ENCODE measurements around the gene DYNLT2. TPM values are rescaled to one million over a fixed set of nuclear protein-coding genes. Genes with fewer than 3 reads are reported as not detected.

DYNLT2 gene
- total and polyA plus RNA-seq, 2 of the 13 experiments (the other 11 are each of a cell fraction or from before 2014, with no cell fraction given): 2.1 to 4.3 TPM

DNA sequence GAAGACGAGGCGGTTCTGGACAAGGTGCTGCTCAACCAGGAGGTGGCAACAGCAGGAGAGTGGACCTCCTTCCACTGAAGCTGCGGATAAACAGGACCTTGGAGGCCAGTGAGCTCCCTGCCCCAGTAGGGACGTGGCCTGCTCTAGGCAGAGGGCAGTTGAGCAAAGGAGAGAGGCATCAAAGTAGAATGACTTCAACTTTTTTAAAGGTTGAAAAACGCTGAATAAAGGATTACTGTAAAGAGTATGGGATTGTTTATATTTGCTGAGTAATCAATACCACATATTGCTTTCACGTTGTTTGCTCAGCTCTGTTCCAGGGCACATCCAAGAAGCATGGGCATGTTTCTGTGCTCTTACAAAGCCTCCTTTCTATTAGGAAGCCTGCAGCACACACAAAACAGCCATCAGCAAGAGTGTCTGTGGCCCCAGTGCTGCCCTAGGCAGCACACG is 48.1 kb upstream of the DYNLT2 start (continued):
- TF ChIP-seq, protein P1, sequence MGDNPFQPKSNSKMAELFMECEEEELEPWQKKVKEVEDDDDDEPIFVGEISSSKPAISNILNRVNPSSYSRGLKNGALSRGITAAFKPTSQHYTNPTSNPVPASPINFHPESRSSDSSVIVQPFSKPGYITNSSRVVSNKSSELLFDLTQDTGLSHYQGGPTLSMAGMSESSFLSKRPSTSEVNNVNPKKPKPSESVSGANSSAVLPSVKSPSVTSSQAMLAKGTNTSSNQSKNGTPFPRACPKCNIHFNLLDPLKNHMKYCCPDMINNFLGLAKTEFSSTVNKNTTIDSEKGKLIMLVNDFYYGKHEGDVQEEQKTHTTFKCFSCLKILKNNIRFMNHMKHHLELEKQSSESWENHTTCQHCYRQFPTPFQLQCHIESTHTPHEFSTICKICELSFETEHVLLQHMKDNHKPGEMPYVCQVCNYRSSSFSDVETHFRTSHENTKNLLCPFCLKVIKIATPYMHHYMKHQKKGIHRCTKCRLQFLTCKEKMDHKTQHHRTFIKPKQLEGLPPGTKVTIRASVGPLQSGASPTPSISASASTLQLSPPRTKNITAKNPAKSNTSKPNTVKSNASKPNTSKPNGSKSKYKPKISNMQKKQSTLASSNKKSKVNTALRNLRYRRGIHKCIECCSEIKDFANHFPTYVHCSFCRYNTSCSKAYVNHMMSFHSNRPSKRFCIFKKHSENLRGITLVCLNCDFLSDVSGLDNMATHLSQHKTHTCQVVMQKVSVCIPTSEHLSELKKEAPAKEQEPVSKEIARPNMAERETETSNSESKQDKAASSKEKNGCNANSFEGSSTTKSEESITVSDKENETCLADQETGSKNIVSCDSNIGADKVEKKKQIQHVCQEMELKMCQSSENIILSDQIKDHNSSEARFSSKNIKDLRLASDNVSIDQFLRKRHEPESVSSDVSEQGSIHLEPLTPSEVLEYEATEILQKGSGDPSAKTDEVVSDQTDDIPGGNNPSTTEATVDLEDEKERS (CRISPR knock-in tag; IDR thresholded peaks at IDR 0.05): no peak; the same call in 1 of the 2 replicates
- TF ChIP-seq, protein P2, sequence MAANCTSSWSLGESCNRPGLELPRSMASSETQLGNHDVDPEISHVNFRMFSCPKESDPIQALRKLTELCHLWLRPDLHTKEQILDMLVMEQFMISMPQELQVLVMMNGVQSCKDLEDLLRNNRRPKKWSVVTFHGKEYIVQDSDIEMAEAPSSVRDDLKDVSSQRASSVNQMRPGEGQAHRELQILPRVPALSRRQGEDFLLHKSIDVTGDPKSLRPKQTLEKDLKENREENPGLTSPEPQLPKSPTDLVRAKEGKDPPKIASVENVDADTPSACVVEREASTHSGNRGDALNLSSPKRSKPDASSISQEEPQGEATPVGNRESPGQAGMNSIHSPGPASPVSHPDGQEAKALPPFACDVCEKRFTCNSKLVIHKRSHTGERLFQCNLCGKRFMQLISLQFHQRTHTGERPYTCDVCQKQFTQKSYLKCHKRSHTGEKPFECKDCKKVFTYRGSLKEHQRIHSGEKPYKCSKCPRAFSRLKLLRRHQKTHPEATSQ (CRISPR knock-in tag; IDR thresholded peaks at IDR 0.05; ENCODE audit: borderline replicate concordance): no peak; the same call in 1 of the 2 replicates

DNA sequence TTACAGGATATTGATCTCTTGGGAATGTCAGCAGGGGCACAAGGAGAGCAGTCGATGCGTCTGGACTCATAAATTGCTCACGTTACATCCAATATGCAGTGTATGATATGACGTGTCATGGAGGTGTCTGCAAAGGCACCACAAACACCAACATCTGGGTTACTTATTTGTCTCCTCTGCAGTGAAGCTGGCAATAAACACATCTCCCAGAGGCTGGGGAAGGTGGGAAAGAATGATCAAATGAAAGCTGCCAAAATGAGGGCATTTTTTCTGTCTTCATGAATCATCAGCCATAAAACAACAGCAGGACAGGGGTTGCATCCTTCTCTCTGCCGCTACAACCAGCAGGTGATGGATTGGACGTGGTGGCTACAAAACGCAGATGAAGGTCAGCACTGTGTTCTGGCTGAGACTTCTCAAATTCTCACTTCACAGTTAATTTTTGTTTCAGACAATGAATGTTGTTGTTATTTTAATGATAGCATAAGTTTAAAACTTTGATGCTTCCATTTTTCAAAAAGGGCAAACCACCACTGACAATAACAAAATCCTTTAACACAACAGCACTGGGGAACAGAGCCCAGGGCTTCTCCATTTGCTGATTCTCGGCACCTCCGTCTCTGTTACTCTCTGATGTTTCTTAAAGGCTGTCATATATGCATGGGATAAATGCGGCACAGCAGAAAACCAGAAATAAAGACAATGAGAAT is 47.5 kb upstream of the DYNLT2 start:
- WGBS (ENCODE audit: low lambda C conversion rate): 55% methylated on average over 10 of the region's 10 CpGs
- Histone ChIP-seq H2AFZ (ENCODE audit: low read length) (no peak overlapping the region), H3K9ac (ENCODE audit: insufficient read depth, low read depth, low read length) (peak overlapping the region; percentile 65), H3K27ac (ENCODE audit: extremely low read length, insufficient read depth, low read length) (peak overlapping the region; percentile 82), H3K4me3 (replicated peaks in 1 of 3; ENCODE audit: insufficient read depth in 1 of 3, low read depth in 2 of 3, low read length in 3 of 3) (peak overlapping the region; percentile 25 to 74 (median 26); a peak in 4 of 6 replicates), H3K27me3 (ENCODE audit: control insufficient read depth in 1 of 2, insufficient read depth in 2 of 2, low read length in 2 of 2) (no peaks in the 10 kb centered on the region), H3K36me3 (replicated peaks in 1 of 2; ENCODE audit: control insufficient read depth in 1 of 2, insufficient read depth in 2 of 2, low read length in 2 of 2) (no peaks in the 10 kb centered on the region), H3K79me2 (ENCODE audit: insufficient read depth, low read length) (peaks cover 11% of the 10 kb centered on the region), H3K9me3 (ENCODE audit: low read length) (no peaks in the 10 kb centered on the region), H3K4me2 (ENCODE audit: low read depth, low read length) (peak overlapping the region; percentile 99), H3K4me1 (ENCODE audit: insufficient read depth, low read length) (peaks cover 91% of the 10 kb centered on the region), H4K20me1 (ENCODE audit: insufficient read depth, low read length) (no peaks in the 10 kb centered on the region)
- BruUV-seq (replicated peaks): TSS peak; percentile 70
- intact Hi-C loops (cut with micrococcal nuclease; ENCODE audit: unreplicated experiment) (loop anchor here (1.0 to 5.0 kb wide), 5 partner anchors 9 to 733 kb away; partner anchors contain the start of genes DYNLT2, ERMARD and PHF10), in situ Hi-C loops (cut with HindIII; ENCODE audit: extremely low pct_ligation_motif_present, low pct_unique_long_range_greater_than_20kb) (no loop called here)
- DNase-seq (ENCODE audit: low spot score) (no peak), ATAC-seq (no peak), FAIRE-seq (no peak)
- ChIA-PET CTCF (ENCODE audit: low intra/inter-chr PET ratio, low total read pairs) (interaction anchor here (1.5 kb wide), 1 partner anchor 9 kb away, joined by 4 read pairs; no protein-coding TSS in a partner anchor), POLR2A (interaction anchor here (0.7 to 8.7 kb wide), 12 partner anchors 8 to 785 kb away, joined by 3 to 198 read pairs (median 8); partner anchors contain the start of genes C6orf120, DYNLT2, ERMARD and PDCD2)
- peak; percentile 29; the same call in 1 of the 2 replicates for TF ChIP-seq PHF20 (CRISPR knock-in tag; IDR thresholded peaks at IDR 0.05)
- peak; percentile 49; the same call in 1 of the 2 replicates for TF ChIP-seq HDAC1 (CRISPR knock-in tag; IDR thresholded peaks at IDR 0.05)
- no peak for TF ChIP-seq SUZ12 (IDR thresholded peaks at IDR 0.05; ENCODE audit: low read depth, low read length)
- no peak for TF ChIP-seq ARID2 (CRISPR knock-in tag; IDR thresholded peaks at IDR 0.05; ENCODE audit: borderline replicate concordance)
- no peak for TF ChIP-seq SKI (IDR thresholded peaks at IDR 0.05; ENCODE audit: partially characterized antibody)
- no peak for TF ChIP-seq ZNF234 (CRISPR knock-in tag; conservative IDR thresholded peaks at IDR 0.05)
- peak; percentile 69; the same call in 1 of the 2 replicates for TF ChIP-seq ZNF775 (CRISPR knock-in tag; IDR thresholded peaks at IDR 0.05; ENCODE audit: borderline replicate concordance)
- TF ChIP-seq TCF12 (IDR thresholded peaks at IDR 0.05): no peak
- no peak for TF ChIP-seq TCF12 (CRISPR knock-in tag; IDR thresholded peaks at IDR 0.05)
- TF ChIP-seq PHF21A (CRISPR knock-in tag; IDR thresholded peaks at IDR 0.05): no peak
- TF ChIP-seq ZNF605 (CRISPR knock-in tag; IDR thresholded peaks at IDR 0.05): 0 out of 2 replicates have a peak, but pooled peaks have one; percentile 30
- TF ChIP-seq, protein P3, sequence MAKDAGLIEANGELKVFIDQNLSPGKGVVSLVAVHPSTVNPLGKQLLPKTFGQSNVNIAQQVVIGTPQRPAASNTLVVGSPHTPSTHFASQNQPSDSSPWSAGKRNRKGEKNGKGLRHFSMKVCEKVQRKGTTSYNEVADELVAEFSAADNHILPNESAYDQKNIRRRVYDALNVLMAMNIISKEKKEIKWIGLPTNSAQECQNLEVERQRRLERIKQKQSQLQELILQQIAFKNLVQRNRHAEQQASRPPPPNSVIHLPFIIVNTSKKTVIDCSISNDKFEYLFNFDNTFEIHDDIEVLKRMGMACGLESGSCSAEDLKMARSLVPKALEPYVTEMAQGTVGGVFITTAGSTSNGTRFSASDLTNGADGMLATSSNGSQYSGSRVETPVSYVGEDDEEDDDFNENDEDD (CRISPR knock-in tag; IDR thresholded peaks at IDR 0.05; ENCODE audit: borderline replicate concordance): 0 out of 2 replicates have a peak, but pooled peaks have one; percentile 27
- TF ChIP-seq ZNF878 (CRISPR knock-in tag; IDR thresholded peaks at IDR 0.05): no peak
- TF ChIP-seq AGO2 (optimal IDR thresholded peaks at IDR 0.05; ENCODE audit: low read depth, low read length): peak; percentile 44

Data from HepG2 (cell line).